ENCODE measurements around the gene PTPRM. TPM values are rescaled to one million over a fixed set of nuclear protein-coding genes. Genes with fewer than 3 reads are reported as not detected.
A peak's percentile ranks its signal among the peaks of the same experiment; 100 is the strongest.

PTPRM gene
- polyA plus RNA-seq, 1 donor from 2014 or later, result 126 TPM

DNA sequence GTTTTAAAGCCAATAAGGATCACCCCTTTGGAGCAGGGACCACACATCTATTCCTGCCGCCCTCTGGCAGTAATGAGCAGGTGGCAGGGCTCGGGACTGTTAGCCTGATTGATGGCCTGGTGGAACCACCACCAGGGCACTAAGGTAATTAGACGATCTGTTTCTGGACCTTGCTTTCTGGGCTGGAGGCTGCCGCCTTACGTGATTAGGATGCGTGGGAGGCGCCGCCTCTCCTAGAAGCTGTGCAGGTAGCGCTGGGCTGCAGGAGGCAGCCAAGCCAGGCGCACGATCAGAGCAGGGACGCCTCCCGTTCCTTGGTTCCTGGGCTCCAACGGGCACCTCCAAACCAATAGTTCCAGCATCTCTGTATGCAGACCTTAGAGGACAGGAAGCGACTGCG lies 799.5 kb downstream of the PTPRM start:
- Histone ChIP-seq H3K9me3 (ENCODE audit: low read length) (no peaks in the 10 kb centered on the region), H3K9me2 (ENCODE audit: insufficient read depth, low read length) (no peaks in the 10 kb centered on the region), H3K36me3 (ENCODE audit: insufficient read depth, low read length) (no peaks in the 10 kb centered on the region), H4K20me1 (ENCODE audit: insufficient read depth) (no peaks in the 10 kb centered on the region), H3K9ac (ENCODE audit: low read length) (no peak overlapping the region), H3K4me3 (ENCODE audit: low read length) (no peak overlapping the region), H3K27ac (ENCODE audit: low read length) (no peak overlapping the region), H3K27me3 (ENCODE audit: insufficient read depth, low read depth, low read length) (peaks cover 13% of the 10 kb centered on the region), H2AFZ (ENCODE audit: low read depth, low read length) (no peak overlapping the region), H3K79me2 (replicated peaks; ENCODE audit: insufficient read depth, low read length) (no peaks in the 10 kb centered on the region), H3F3A (ENCODE audit: insufficient read depth, low read length, poor library complexity, severe bottlenecking) (no peaks in the 10 kb centered on the region), H3K4me2 (ENCODE audit: low read length) (no peak overlapping the region)
- TF ChIP-seq, protein P1, sequence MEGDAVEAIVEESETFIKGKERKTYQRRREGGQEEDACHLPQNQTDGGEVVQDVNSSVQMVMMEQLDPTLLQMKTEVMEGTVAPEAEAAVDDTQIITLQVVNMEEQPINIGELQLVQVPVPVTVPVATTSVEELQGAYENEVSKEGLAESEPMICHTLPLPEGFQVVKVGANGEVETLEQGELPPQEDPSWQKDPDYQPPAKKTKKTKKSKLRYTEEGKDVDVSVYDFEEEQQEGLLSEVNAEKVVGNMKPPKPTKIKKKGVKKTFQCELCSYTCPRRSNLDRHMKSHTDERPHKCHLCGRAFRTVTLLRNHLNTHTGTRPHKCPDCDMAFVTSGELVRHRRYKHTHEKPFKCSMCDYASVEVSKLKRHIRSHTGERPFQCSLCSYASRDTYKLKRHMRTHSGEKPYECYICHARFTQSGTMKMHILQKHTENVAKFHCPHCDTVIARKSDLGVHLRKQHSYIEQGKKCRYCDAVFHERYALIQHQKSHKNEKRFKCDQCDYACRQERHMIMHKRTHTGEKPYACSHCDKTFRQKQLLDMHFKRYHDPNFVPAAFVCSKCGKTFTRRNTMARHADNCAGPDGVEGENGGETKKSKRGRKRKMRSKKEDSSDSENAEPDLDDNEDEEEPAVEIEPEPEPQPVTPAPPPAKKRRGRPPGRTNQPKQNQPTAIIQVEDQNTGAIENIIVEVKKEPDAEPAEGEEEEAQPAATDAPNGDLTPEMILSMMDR (IDR thresholded peaks at IDR 0.05; ENCODE audit: poor library complexity, severe bottlenecking), result no peak

DNA sequence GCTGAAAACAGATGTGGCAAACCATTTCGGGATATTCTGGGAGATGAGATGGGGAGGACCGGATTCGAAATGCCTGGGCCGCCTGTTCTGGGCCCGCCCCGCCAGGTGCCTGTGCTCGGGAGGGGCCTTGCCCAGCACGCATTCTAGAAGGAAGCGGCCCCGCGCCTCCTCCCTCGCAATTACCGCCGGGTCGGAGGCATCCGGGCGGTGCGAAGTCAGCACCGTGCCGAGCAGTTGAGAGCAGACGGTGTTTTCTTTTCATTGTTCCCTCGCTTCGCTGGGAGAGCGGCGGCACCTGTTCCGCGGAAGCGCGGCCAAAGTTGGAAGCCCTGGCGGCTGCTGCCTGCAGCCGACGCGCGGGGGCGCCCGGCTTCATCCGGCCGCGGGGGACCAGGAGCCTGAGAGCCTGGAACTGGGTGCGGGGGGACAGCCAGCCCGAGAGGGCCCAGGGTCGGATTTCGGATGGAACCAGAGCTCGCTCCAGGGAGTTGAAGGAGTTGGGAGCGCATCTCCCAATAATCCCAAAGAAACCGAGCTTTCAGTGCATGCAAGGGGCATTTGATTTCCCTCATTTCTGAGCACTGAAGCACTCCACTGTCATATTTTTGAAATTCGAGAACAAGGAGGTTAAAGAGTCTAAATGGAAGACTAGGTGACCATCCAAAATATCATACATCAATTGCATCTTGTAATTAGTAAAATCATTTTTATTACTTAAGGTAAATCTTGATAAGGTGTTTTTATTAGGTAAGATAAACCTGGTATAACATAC lies 800.3 kb downstream of the PTPRM start:
- Histone ChIP-seq H3K9me2 (ENCODE audit: insufficient read depth, low read length) (no peaks in the 10 kb centered on the region), H3K36me3 (ENCODE audit: insufficient read depth, low read length) (no peaks in the 10 kb centered on the region), H3K27ac (ENCODE audit: low read length) (no peak overlapping the region), H3F3A (ENCODE audit: insufficient read depth, low read length, poor library complexity, severe bottlenecking) (no peaks in the 10 kb centered on the region), H2AFZ (ENCODE audit: low read depth, low read length) (no peak overlapping the region), H3K27me3 (ENCODE audit: insufficient read depth, low read depth, low read length) (peaks cover 13% of the 10 kb centered on the region), H3K4me3 (ENCODE audit: low read length) (no peak overlapping the region), H4K20me1 (ENCODE audit: insufficient read depth) (no peaks in the 10 kb centered on the region), H3K9me3 (ENCODE audit: low read length) (no peaks in the 10 kb centered on the region), H3K4me2 (ENCODE audit: low read length) (no peak overlapping the region), H3K79me2 (replicated peaks; ENCODE audit: insufficient read depth, low read length) (no peaks in the 10 kb centered on the region), H3K9ac (ENCODE audit: low read length) (no peak overlapping the region)
- TF ChIP-seq RAD21 (conservative IDR thresholded peaks at IDR 0.05), result peak; percentile 14
- TF ChIP-seq, protein P1 (IDR thresholded peaks at IDR 0.05; ENCODE audit: poor library complexity, severe bottlenecking), result peak; percentile 42
- TF ChIP-seq, protein P2, sequence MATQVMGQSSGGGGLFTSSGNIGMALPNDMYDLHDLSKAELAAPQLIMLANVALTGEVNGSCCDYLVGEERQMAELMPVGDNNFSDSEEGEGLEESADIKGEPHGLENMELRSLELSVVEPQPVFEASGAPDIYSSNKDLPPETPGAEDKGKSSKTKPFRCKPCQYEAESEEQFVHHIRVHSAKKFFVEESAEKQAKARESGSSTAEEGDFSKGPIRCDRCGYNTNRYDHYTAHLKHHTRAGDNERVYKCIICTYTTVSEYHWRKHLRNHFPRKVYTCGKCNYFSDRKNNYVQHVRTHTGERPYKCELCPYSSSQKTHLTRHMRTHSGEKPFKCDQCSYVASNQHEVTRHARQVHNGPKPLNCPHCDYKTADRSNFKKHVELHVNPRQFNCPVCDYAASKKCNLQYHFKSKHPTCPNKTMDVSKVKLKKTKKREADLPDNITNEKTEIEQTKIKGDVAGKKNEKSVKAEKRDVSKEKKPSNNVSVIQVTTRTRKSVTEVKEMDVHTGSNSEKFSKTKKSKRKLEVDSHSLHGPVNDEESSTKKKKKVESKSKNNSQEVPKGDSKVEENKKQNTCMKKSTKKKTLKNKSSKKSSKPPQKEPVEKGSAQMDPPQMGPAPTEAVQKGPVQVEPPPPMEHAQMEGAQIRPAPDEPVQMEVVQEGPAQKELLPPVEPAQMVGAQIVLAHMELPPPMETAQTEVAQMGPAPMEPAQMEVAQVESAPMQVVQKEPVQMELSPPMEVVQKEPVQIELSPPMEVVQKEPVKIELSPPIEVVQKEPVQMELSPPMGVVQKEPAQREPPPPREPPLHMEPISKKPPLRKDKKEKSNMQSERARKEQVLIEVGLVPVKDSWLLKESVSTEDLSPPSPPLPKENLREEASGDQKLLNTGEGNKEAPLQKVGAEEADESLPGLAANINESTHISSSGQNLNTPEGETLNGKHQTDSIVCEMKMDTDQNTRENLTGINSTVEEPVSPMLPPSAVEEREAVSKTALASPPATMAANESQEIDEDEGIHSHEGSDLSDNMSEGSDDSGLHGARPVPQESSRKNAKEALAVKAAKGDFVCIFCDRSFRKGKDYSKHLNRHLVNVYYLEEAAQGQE (IDR thresholded peaks at IDR 0.05; ENCODE audit: borderline replicate concordance), result no peak
